ENCODE measurements around the gene ENPP7. TPM values are rescaled to one million over a fixed set of nuclear protein-coding genes. Genes with fewer than 3 reads are reported as not detected.

The ENPP7 gene
- total and polyA plus RNA-seq, 2 donors (not counting 3 experiments of a cell fraction or from before 2014, with no cell fraction given): not detected

DNA sequence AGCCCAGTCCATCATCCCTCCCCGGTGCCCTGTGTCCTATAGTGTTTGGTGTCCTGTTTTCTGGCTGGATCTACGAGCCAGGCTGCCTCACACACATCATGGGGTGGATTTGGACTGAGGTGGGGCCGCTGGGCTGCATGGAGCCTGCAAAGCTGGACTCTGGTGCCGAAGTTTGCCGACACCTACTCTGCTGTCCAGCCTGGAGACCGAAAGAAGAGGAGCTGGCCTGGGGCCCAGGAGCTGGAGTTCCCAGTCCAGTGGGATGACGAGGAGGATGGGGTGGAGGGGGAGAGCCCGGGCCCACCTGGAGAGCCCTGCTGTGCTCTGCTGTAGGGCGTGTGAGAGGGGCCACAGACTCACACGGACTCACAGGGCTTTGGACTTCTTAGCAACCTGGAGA, 40.3 kb upstream of the ENPP7 start:
- Histone ChIP-seq H3K27me3 (ENCODE audit: control insufficient read depth in 2 of 2, insufficient read depth in 2 of 2, low read length in 2 of 2) (no peaks in the 10 kb centered on the region), H3K4me1 (ENCODE audit: control insufficient read depth, extremely low read depth, insufficient read depth, low read length) (no peaks in the 10 kb centered on the region), H3K9ac (replicated peaks; ENCODE audit: extremely low read depth, insufficient read depth, low read length) (no peak overlapping the region), H3K4me2 (ENCODE audit: insufficient read depth, low read length) (no peak overlapping the region), H2AFZ (ENCODE audit: low read depth, low read length) (no peak overlapping the region), H3K79me2 (ENCODE audit: control insufficient read depth, insufficient read depth, low read length) (no peaks in the 10 kb centered on the region), H3K9me1 (replicated peaks; ENCODE audit: control insufficient read depth, extremely low read depth, insufficient read depth, low read length) (no peaks in the 10 kb centered on the region), H3K36me3 (ENCODE audit: control insufficient read depth in 2 of 2, extremely low read depth in 1 of 2, insufficient read depth in 2 of 2, low read length in 2 of 2) (no peaks in the 10 kb centered on the region), H3K27ac (ENCODE audit: insufficient read depth, low read depth, low read length) (no peak overlapping the region), H3K4me3 (replicated peaks in 1 of 3; ENCODE audit: insufficient read depth in 1 of 3, low read depth in 1 of 3, low read length in 3 of 3) (no peak overlapping the region), H3K9me3 (replicated peaks; ENCODE audit: control insufficient read depth, insufficient read depth, low read length) (no peaks in the 10 kb centered on the region), H4K20me1 (replicated peaks; ENCODE audit: control insufficient read depth, extremely low read depth, insufficient read depth, low read length) (no peaks in the 10 kb centered on the region)
- TF ChIP-seq EZH2 (IDR thresholded peaks at IDR 0.05; ENCODE audit: borderline replicate concordance, low read depth, low read length, severe bottlenecking) (no peak), JUN (IDR thresholded peaks at IDR 0.05; ENCODE audit: borderline replicate concordance, insufficient read depth, insufficient read length, low read depth) (no peak), FOS (IDR thresholded peaks at IDR 0.05; ENCODE audit: borderline replicate concordance, insufficient read depth, low read length) (no peak), POLR2AphosphoS5 (IDR thresholded peaks at IDR 0.05; ENCODE audit: insufficient read depth, low read depth, low read length) (no peak), GATA2 (IDR thresholded peaks at IDR 0.05; ENCODE audit: insufficient read depth, insufficient read length, low read depth, low read length) (no peak), MAX (IDR thresholded peaks at IDR 0.05; ENCODE audit: insufficient read depth, insufficient read length) (no peak), MYC (IDR thresholded peaks at IDR 0.05; ENCODE audit: low read depth, low read length) (no peak), POLR2A (IDR thresholded peaks at IDR 0.05; ENCODE audit: low read depth, low read length) (no peak)
- TF ChIP-seq, protein P1, sequence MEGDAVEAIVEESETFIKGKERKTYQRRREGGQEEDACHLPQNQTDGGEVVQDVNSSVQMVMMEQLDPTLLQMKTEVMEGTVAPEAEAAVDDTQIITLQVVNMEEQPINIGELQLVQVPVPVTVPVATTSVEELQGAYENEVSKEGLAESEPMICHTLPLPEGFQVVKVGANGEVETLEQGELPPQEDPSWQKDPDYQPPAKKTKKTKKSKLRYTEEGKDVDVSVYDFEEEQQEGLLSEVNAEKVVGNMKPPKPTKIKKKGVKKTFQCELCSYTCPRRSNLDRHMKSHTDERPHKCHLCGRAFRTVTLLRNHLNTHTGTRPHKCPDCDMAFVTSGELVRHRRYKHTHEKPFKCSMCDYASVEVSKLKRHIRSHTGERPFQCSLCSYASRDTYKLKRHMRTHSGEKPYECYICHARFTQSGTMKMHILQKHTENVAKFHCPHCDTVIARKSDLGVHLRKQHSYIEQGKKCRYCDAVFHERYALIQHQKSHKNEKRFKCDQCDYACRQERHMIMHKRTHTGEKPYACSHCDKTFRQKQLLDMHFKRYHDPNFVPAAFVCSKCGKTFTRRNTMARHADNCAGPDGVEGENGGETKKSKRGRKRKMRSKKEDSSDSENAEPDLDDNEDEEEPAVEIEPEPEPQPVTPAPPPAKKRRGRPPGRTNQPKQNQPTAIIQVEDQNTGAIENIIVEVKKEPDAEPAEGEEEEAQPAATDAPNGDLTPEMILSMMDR (IDR thresholded peaks at IDR 0.05; ENCODE audit: extremely low read depth in 1 of 2, insufficient read depth in 1 of 2, low read depth in 1 of 2, low read length in 2 of 2): no peak
- ChIA-PET POLR2A (no interaction called here), CTCF (no interaction called here)
- intact Hi-C loops (cut with micrococcal nuclease) (no loop called here), dilution Hi-C loops (cut with MboI; ENCODE audit: extremely low pct_ligation_motif_present, low sequenced_read_pairs) (no loop called here)
- no TSS peak for BruUV-seq (replicated peaks)
- DNase-seq (ENCODE audit: low read depth, low spot score) (no peak), FAIRE-seq (no peak)

Measured in endothelial cell of umbilical vein (primary cell).